CMK (cell line): ENCODE results near the gene PRPF4.
"Not testable (repeated sequence)": the region's sequence is repeated elsewhere in the genome, so short reads cannot be mapped to it uniquely, and the experiment has no call there.

Experiments
- DNase-seq: peaks from one replicate; pipeline ENCODE4 v3.0.0-alpha.2; 2010; ENCODE audit warnings: low read depth

The PRPF4 gene

GRCh38 chr9:113275157-113276131 is at the start of gene PRPF4, which contains the start of gene CDC26:
PRPF4 (plus strand) TSS chr9:113275658; CDS start chr9:113275744, 86 bp downstream.
CDC26 (minus strand) TSS chr9:113275572; CDS start chr9:113272507, 3,065 bp downstream.
- DNase-seq, result peak; percentile 91

GRCh38 chr9:113227436-113227835 is 48.0 kb upstream of the PRPF4 start:
- DNase-seq, result no peak

GRCh38 chr9:113228130-113228665 is 47.3 kb upstream of the PRPF4 start:
- DNase-seq, result no peak

- no peak for DNase-seq
Measured at GRCh38 chr9:113231701-113232100, 43.8 kb upstream of the PRPF4 start.

GRCh38 chr9:113235701-113236255 is 39.7 kb upstream of the PRPF4 start:
- DNase-seq, result not testable (repeated sequence)

- no peak for DNase-seq
Measured at GRCh38 chr9:113237026-113237425, 38.4 kb upstream of the PRPF4 start.

GRCh38 chr9:113238202-113238858 is 37.1 kb upstream of the PRPF4 start:
- no peak for DNase-seq

- no peak for DNase-seq
Measured at GRCh38 chr9:113238859-113239232, 36.6 kb upstream of the PRPF4 start.

- no peak for DNase-seq
Measured at GRCh38 chr9:113241161-113241560, 34.3 kb upstream of the PRPF4 start.

- no peak for DNase-seq
Measured at GRCh38 chr9:113244556-113244955, 30.9 kb upstream of the PRPF4 start.

GRCh38 chr9:113245894-113246293 is 29.6 kb upstream of the PRPF4 start:
- DNase-seq, result no peak

GRCh38 chr9:113246928-113247327 is 28.5 kb upstream of the PRPF4 start:
- DNase-seq, result no peak

- DNase-seq, result no peak
Measured at GRCh38 chr9:113247640-113248039, 27.8 kb upstream of the PRPF4 start.

GRCh38 chr9:113249661-113250060 is 25.8 kb upstream of the PRPF4 start:
- not testable (repeated sequence) for DNase-seq

- DNase-seq, result no peak
Measured at GRCh38 chr9:113250807-113251206, 24.7 kb upstream of the PRPF4 start.

GRCh38 chr9:113254991-113255390 is 20.5 kb upstream of the PRPF4 start:
- no peak for DNase-seq

- no peak for DNase-seq
Measured at GRCh38 chr9:113255438-113255837, 20.0 kb upstream of the PRPF4 start.

GRCh38 chr9:113257863-113258262 is 17.6 kb upstream of the PRPF4 start:
- no peak for DNase-seq

- no peak for DNase-seq
Measured at GRCh38 chr9:113258282-113258681, 17.2 kb upstream of the PRPF4 start.

GRCh38 chr9:113261917-113262671 is 13.4 kb upstream of the PRPF4 start:
- no peak for DNase-seq

GRCh38 chr9:113266174-113266573 is 9.3 kb upstream of the PRPF4 start:
- no peak for DNase-seq
